Right lobe of liver (tissue), 4 donors: ENCODE results near the gene BPTF.

Experiments used
- CTCF ChIP-seq, 4 donors: fragments of 200-600 bp in 3 of 4; fragments of 450-650 bp in 1 of 4; IDR thresholded peaks; one replicate each; pipeline versions ENCODE4 v1.5.1 to v1.8.0; 2016 to 2022; ENCODE audit warnings: antibody characterized with exemption in 4 of 4, mild to moderate bottlenecking in 2 of 4
- POLR2A ChIP-seq: fragments of 450-650 bp; IDR thresholded peaks from one replicate; pipeline ENCODE4 v1.6.1; 2017; ENCODE audit warnings: antibody characterized with exemption, mild to moderate bottlenecking
- donor health status: DM: no; HTN: no; CAD: no.
- donor health status: DM: no; HTN: no; CAD: no.
- donor health status: DM: no; HTN: yes; CAD: no.

GRCh38 chr17:67995570-67996263 is 170.4 kb downstream of the BPTF start:
- TF ChIP-seq CTCF (IDR thresholded peaks at IDR 0.05), result no peak
- no peak for TF ChIP-seq POLR2A
